Loucy (cell line): ENCODE results near the gene DUSP12.
A peak's percentile ranks its signal among the peaks of the same experiment; 100 is the strongest.
"Not testable (repeated sequence)": the region's sequence is repeated elsewhere in the genome, so short reads cannot be mapped to it uniquely, and the experiment has no call there.

ENCODE experiments used
- H2AFZ ChIP-seq: fragments of 200-600 bp; sonication (generic); 2 replicates; pipeline ENCODE4 v1.6.0; 2016; ENCODE audit warnings: antibody characterized with exemption, mild to moderate bottlenecking, low read length, moderate library complexity
- H3F3A ChIP-seq: fragments of 200-600 bp; 2 replicates; pipeline ENCODE4 v1.6.0; 2016; ENCODE audit warnings: antibody characterized with exemption, low read depth, mild to moderate bottlenecking
- H3K27me3 ChIP-seq: fragments of 200-600 bp; sonication (generic); 2 replicates; pipeline ENCODE4 v1.6.1; 2014; ENCODE audit warnings: low read length, mild to moderate bottlenecking; ENCODE audit not compliant: insufficient read depth, poor library complexity, severe bottlenecking
- H3K36me3 ChIP-seq: fragments of 200-600 bp; sonication (generic); 2 replicates; pipeline ENCODE4 v1.6.1; 2016; ENCODE audit warnings: low read length; ENCODE audit not compliant: insufficient read depth
- H3K4me1 ChIP-seq: fragments of 200-600 bp; sonication (generic); 2 replicates; pipeline ENCODE4 v1.5.1; 2014; ENCODE audit warnings: low read length, mild to moderate bottlenecking; ENCODE audit not compliant: insufficient read depth, poor library complexity, severe bottlenecking
- H3K4me2 ChIP-seq: fragments of 200-600 bp; sonication (generic); 2 replicates; pipeline ENCODE4 v1.6.0; 2014; ENCODE audit warnings: antibody characterized with exemption, low read length, low read depth, mild to moderate bottlenecking; ENCODE audit not compliant: poor library complexity, severe bottlenecking
- H3K4me3 ChIP-seq: fragments of 200-600 bp; sonication (generic); 2 replicates; pipeline ENCODE4 v1.5.1; 2014; ENCODE audit warnings: low read length, mild to moderate bottlenecking, mixed read lengths; ENCODE audit not compliant: poor library complexity, severe bottlenecking
- H3K79me2 ChIP-seq: fragments of 200-600 bp; sonication (generic); 2 replicates; pipeline ENCODE4 v1.6.1; 2014; ENCODE audit warnings: low read length; ENCODE audit not compliant: insufficient read depth
- H3K9ac ChIP-seq: fragments of 200-600 bp; sonication (generic); 2 replicates; pipeline ENCODE4 v1.6.0; 2014; ENCODE audit warnings: mild to moderate bottlenecking, low read depth, low read length, moderate library complexity; ENCODE audit not compliant: poor library complexity, severe bottlenecking
- H3K9me2 ChIP-seq: fragments of 200-600 bp; sonication (generic); replicated peaks from 2 replicates; pipeline ENCODE4 v1.6.1; 2016; ENCODE audit warnings: low read depth, low read length, mixed read lengths
- H3K9me3 ChIP-seq: fragments of 200-600 bp; sonication (generic); 2 replicates; pipeline ENCODE4 v1.6.1; 2014; ENCODE audit warnings: mild to moderate bottlenecking, antibody characterized with exemption, low read length, low read depth; ENCODE audit not compliant: insufficient read depth
- H4K20me1 ChIP-seq: fragments of 200-600 bp; sonication (generic); 2 replicates; pipeline ENCODE4 v1.6.0; 2014; ENCODE audit warnings: antibody characterized with exemption, low read length, mild to moderate bottlenecking; ENCODE audit not compliant: insufficient read depth, poor library complexity, severe bottlenecking
- CTCF ChIP-seq: fragments of 200-600 bp; sonication (generic); conservative IDR thresholded peaks from 2 replicates; pipeline ENCODE4 v1.5.1; 2014; ENCODE audit warnings: mild to moderate bottlenecking, antibody characterized with exemption, low read length
- EZH2phosphoT487 ChIP-seq: fragments of 200-600 bp; IDR thresholded peaks from 2 replicates; pipeline ENCODE4 v1.6.1; 2018; ENCODE audit warnings: antibody characterized with exemption, mild to moderate bottlenecking, moderate library complexity, borderline replicate concordance

DUSP12 gene

GRCh38 chr1:161721738-161722343 lies 27.7 kb upstream of the DUSP12 start:
- H3K4me3 ChIP-seq, result no peak overlapping the region
- H3K36me3 ChIP-seq, result no peaks in the 10 kb centered on the region
- no peaks in the 10 kb centered on the region for H3K79me2 ChIP-seq
- H3K4me1 ChIP-seq, result peaks cover 11% of the 10 kb centered on the region
- H3K4me2 ChIP-seq, result no peak overlapping the region
- H2AFZ ChIP-seq, result no peak overlapping the region
- TF ChIP-seq EZH2phosphoT487, result no peak
- TF ChIP-seq CTCF, result no peak
- H3K9ac ChIP-seq, result no peak overlapping the region
- no peaks in the 10 kb centered on the region for H4K20me1 ChIP-seq
- no peaks in the 10 kb centered on the region for H3K9me2 ChIP-seq
- no peaks in the 10 kb centered on the region for H3K9me3 ChIP-seq
- no peaks in the 10 kb centered on the region for H3F3A ChIP-seq
- no peaks in the 10 kb centered on the region for H3K27me3 ChIP-seq

- no peaks in the 10 kb centered on the region for H3K9me2 ChIP-seq
- no peak overlapping the region for H3K9ac ChIP-seq
- H3K27me3 ChIP-seq, result no peaks in the 10 kb centered on the region
- no peak for TF ChIP-seq EZH2phosphoT487
- TF ChIP-seq CTCF, result no peak
- H2AFZ ChIP-seq, result no peak overlapping the region
- H3K9me3 ChIP-seq, result no peaks in the 10 kb centered on the region
- H3F3A ChIP-seq, result 0 out of 2 replicates have a peak, but pooled peaks cover 4% of the 10 kb centered on the region
- no peaks in the 10 kb centered on the region for H4K20me1 ChIP-seq
- no peaks in the 10 kb centered on the region for H3K36me3 ChIP-seq
- peaks cover 11% of the 10 kb centered on the region for H3K4me1 ChIP-seq
- no peak overlapping the region for H3K4me3 ChIP-seq
- no peaks in the 10 kb centered on the region for H3K79me2 ChIP-seq
- no peak overlapping the region for H3K4me2 ChIP-seq
Measured at GRCh38 chr1:161722406-161722805, 27.2 kb upstream of the DUSP12 start.

GRCh38 chr1:161723459-161724141 lies 26.0 kb upstream of the DUSP12 start:
- H2AFZ ChIP-seq, result no peak overlapping the region
- H3K4me3 ChIP-seq, result no peak overlapping the region
- 0 out of 2 replicates have a peak, but pooled peaks cover 4% of the 10 kb centered on the region for H3F3A ChIP-seq
- H3K9me3 ChIP-seq, result no peaks in the 10 kb centered on the region
- H3K9me2 ChIP-seq, result no peaks in the 10 kb centered on the region
- H3K9ac ChIP-seq, result no peak overlapping the region
- no peaks in the 10 kb centered on the region for H3K79me2 ChIP-seq
- TF ChIP-seq EZH2phosphoT487 (no peak), CTCF (no peak)
- no peaks in the 10 kb centered on the region for H3K27me3 ChIP-seq
- no peaks in the 10 kb centered on the region for H3K36me3 ChIP-seq
- H3K4me2 ChIP-seq, result no peak overlapping the region
- no peaks in the 10 kb centered on the region for H4K20me1 ChIP-seq
- H3K4me1 ChIP-seq, result peaks cover 16% of the 10 kb centered on the region

GRCh38 chr1:161725258-161725907 lies 24.2 kb upstream of the DUSP12 start:
- not testable (repeated sequence) for H3F3A ChIP-seq, H3K79me2 ChIP-seq, H3K27me3 ChIP-seq, H4K20me1 ChIP-seq, H3K36me3 ChIP-seq, H3K9me2 ChIP-seq, H3K9me3 ChIP-seq
- H3K4me1 ChIP-seq, result peaks cover 16% of the 10 kb centered on the region
- H3K4me3 ChIP-seq, result peak overlapping the region; percentile 83
- H2AFZ ChIP-seq, result 0 out of 2 replicates have a peak overlapping the region, but pooled peaks have one; percentile 68
- H3K4me2 ChIP-seq, result peak overlapping the region; percentile 93
- H3K9ac ChIP-seq, result peak overlapping the region; percentile 93
